Measurements from ENCODE around the gene EBLN2. TPM values are rescaled to one million over a fixed set of nuclear protein-coding genes. Genes with fewer than 3 reads are reported as not detected.

The EBLN2 gene
- total RNA-seq, 1 donor from 2014 or later, result 15.3 TPM

- DNase-seq (ENCODE audit: low spot score), result no peak
- H3K27ac ChIP-seq, result no peak overlapping the region
- H3K4me1 Mint-ChIP-seq, result no peaks in the 10 kb centered on the region
- no peak overlapping the region for H2AFZ ChIP-seq (replicated peaks)
- H3K36me3 Mint-ChIP-seq, result peaks cover 64% of the 10 kb centered on the region
- H3K4me3 Mint-ChIP-seq, result no peak overlapping the region
- peaks cover 98% of the 10 kb centered on the region for H4K20me1 ChIP-seq (ENCODE audit: low read depth)
- no peak overlapping the region for H3K4me3 ChIP-seq
- TF ChIP-seq EZH2 (IDR thresholded peaks at IDR 0.05) (no peak), EZH2phosphoT487 (IDR thresholded peaks at IDR 0.05) (no peak)
- H3K4me2 ChIP-seq, result no peak overlapping the region
- H3K9me3 ChIP-seq (ENCODE audit: low read depth), result no peaks in the 10 kb centered on the region
- peaks cover 3% of the 10 kb centered on the region for H3K36me3 ChIP-seq
- H3K4me1 ChIP-seq, result peaks cover 13% of the 10 kb centered on the region
- H3K9ac ChIP-seq, result no peak overlapping the region
- H3K27me3 ChIP-seq, result no peaks in the 10 kb centered on the region
- peaks cover 57% of the 10 kb centered on the region for H3K9me3 Mint-ChIP-seq
- peaks cover 4% of the 10 kb centered on the region for H3K27me3 Mint-ChIP-seq (ENCODE audit: insufficient read depth, low read depth)
- H3K27ac Mint-ChIP-seq, result no peak overlapping the region
- no peaks in the 10 kb centered on the region for H3F3A ChIP-seq (ENCODE audit: low read depth)
- no peaks in the 10 kb centered on the region for H3K79me2 ChIP-seq (ENCODE audit: low read depth)
These were observed 34.7 kb upstream of the EBLN2 start for GRCh38 chr3:73026760-73027113.

DNA sequence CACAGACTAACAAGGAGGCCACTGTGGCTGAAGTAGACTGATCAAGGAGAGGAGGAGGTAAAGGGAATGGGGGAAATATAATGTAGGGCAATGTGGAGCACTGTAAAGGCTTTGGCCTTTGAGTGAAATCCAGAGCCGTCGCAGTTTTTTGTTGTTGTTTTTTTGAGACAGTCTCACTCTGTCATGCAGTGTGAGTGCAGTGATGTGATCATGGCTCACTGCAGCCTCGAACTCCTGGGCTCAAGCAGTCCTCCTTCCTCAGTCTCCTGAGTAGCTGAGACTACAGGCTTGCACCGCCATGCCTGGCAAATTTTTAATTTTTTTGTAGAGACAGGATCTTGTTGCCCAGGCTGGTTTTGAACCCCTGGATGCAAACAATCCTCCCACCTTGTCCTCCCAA lies 32.7 kb upstream of the EBLN2 start:
- Histone ChIP-seq H4K20me1 (ENCODE audit: low read depth) (peaks cover 98% of the 10 kb centered on the region), H3K27ac (no peak overlapping the region), H3F3A (ENCODE audit: low read depth) (no peaks in the 10 kb centered on the region), H3K4me3 (no peak overlapping the region), H3K36me3 (peaks cover 3% of the 10 kb centered on the region), H3K4me2 (no peak overlapping the region), H3K27me3 (no peaks in the 10 kb centered on the region), H3K9me3 (ENCODE audit: low read depth) (no peaks in the 10 kb centered on the region), H3K9ac (no peak overlapping the region), H2AFZ (replicated peaks) (no peak overlapping the region), H3K79me2 (ENCODE audit: low read depth) (no peaks in the 10 kb centered on the region), H3K4me1 (peaks cover 10% of the 10 kb centered on the region)
- H3K27ac Mint-ChIP-seq, result no peak overlapping the region
- H3K4me1 Mint-ChIP-seq, result no peaks in the 10 kb centered on the region
- DNase-seq (ENCODE audit: low spot score), result no peak
- no peak for TF ChIP-seq EZH2phosphoT487 (IDR thresholded peaks at IDR 0.05)
- TF ChIP-seq, protein P1, sequence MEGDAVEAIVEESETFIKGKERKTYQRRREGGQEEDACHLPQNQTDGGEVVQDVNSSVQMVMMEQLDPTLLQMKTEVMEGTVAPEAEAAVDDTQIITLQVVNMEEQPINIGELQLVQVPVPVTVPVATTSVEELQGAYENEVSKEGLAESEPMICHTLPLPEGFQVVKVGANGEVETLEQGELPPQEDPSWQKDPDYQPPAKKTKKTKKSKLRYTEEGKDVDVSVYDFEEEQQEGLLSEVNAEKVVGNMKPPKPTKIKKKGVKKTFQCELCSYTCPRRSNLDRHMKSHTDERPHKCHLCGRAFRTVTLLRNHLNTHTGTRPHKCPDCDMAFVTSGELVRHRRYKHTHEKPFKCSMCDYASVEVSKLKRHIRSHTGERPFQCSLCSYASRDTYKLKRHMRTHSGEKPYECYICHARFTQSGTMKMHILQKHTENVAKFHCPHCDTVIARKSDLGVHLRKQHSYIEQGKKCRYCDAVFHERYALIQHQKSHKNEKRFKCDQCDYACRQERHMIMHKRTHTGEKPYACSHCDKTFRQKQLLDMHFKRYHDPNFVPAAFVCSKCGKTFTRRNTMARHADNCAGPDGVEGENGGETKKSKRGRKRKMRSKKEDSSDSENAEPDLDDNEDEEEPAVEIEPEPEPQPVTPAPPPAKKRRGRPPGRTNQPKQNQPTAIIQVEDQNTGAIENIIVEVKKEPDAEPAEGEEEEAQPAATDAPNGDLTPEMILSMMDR (IDR thresholded peaks at IDR 0.05), result no peak
- no peak for TF ChIP-seq EZH2 (IDR thresholded peaks at IDR 0.05)
- H3K27me3 Mint-ChIP-seq (ENCODE audit: insufficient read depth, low read depth), result peaks cover 2% of the 10 kb centered on the region
- H3K9me3 Mint-ChIP-seq, result peaks cover 62% of the 10 kb centered on the region
- H3K4me3 Mint-ChIP-seq, result no peak overlapping the region
- peaks cover 65% of the 10 kb centered on the region for H3K36me3 Mint-ChIP-seq

GRCh38 chr3:73029321-73029796 lies 32.1 kb upstream of the EBLN2 start:
- H3K27me3 Mint-ChIP-seq (ENCODE audit: insufficient read depth, low read depth), result peaks cover 2% of the 10 kb centered on the region
- Histone ChIP-seq H3K9me3 (ENCODE audit: low read depth) (no peaks in the 10 kb centered on the region), H3K4me3 (no peak overlapping the region), H3F3A (ENCODE audit: low read depth) (no peaks in the 10 kb centered on the region), H3K27me3 (no peaks in the 10 kb centered on the region), H3K36me3 (peaks cover 3% of the 10 kb centered on the region), H3K27ac (no peak overlapping the region), H3K9ac (no peak overlapping the region), H2AFZ (replicated peaks) (no peak overlapping the region), H3K79me2 (ENCODE audit: low read depth) (no peaks in the 10 kb centered on the region), H3K4me1 (peaks cover 5% of the 10 kb centered on the region), H4K20me1 (ENCODE audit: low read depth) (peaks cover 98% of the 10 kb centered on the region), H3K4me2 (no peak overlapping the region)
- H3K4me3 Mint-ChIP-seq, result no peak overlapping the region
- no peak for TF ChIP-seq EZH2 (IDR thresholded peaks at IDR 0.05)
- TF ChIP-seq, protein P1 (IDR thresholded peaks at IDR 0.05), result no peak
- no peak for TF ChIP-seq EZH2phosphoT487 (IDR thresholded peaks at IDR 0.05)
- peaks cover 62% of the 10 kb centered on the region for H3K9me3 Mint-ChIP-seq
- no peaks in the 10 kb centered on the region for H3K4me1 Mint-ChIP-seq
- no peak for DNase-seq (ENCODE audit: low spot score)
- peaks cover 65% of the 10 kb centered on the region for H3K36me3 Mint-ChIP-seq
- no peak overlapping the region for H3K27ac Mint-ChIP-seq

DNA sequence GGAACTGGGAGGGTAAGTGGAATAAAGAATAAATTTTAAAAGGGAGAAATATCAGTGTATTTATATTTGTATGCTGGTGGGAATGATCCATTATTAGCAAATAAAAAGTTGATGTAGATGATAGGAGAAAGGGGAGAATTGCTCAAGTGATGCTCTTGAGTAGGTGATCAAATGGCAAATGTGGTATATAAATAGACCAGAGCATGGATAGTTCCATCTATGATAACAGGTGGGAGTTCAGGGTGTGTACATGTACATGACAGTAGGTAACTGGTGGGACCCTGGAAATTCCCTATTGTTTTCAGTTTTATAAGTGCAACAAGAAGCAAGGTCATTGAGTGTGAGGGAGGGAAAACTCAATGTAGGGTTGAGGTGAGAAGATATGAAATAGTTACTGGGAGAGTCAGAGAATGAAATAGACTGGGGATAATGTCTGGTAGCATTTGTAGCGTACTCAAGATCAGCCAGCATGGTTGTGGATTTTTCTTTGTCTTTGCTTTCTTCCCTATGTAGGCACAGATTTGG lies 31.3 kb upstream of the EBLN2 start:
- Histone ChIP-seq H3K79me2 (ENCODE audit: low read depth) (no peaks in the 10 kb centered on the region), H3K4me3 (no peak overlapping the region), H4K20me1 (ENCODE audit: low read depth) (peaks cover 98% of the 10 kb centered on the region), H3K27me3 (no peaks in the 10 kb centered on the region), H3K4me2 (no peak overlapping the region), H3K36me3 (peaks cover 3% of the 10 kb centered on the region), H2AFZ (replicated peaks) (no peak overlapping the region), H3F3A (ENCODE audit: low read depth) (peaks cover 5% of the 10 kb centered on the region), H3K4me1 (no peaks in the 10 kb centered on the region), H3K9ac (no peak overlapping the region), H3K9me3 (ENCODE audit: low read depth) (no peaks in the 10 kb centered on the region), H3K27ac (no peak overlapping the region)
- peaks cover 2% of the 10 kb centered on the region for H3K4me1 Mint-ChIP-seq
- H3K4me3 Mint-ChIP-seq, result no peak overlapping the region
- H3K27me3 Mint-ChIP-seq (ENCODE audit: insufficient read depth, low read depth), result peaks cover 2% of the 10 kb centered on the region
- peaks cover 66% of the 10 kb centered on the region for H3K36me3 Mint-ChIP-seq
- no peak for DNase-seq (ENCODE audit: low spot score)
- no peak overlapping the region for H3K27ac Mint-ChIP-seq
- TF ChIP-seq EZH2phosphoT487 (IDR thresholded peaks at IDR 0.05), result no peak
- TF ChIP-seq EZH2 (IDR thresholded peaks at IDR 0.05), result no peak
- TF ChIP-seq, protein P1 (IDR thresholded peaks at IDR 0.05), result no peak
- peaks cover 63% of the 10 kb centered on the region for H3K9me3 Mint-ChIP-seq

Data from neural progenitor cell (in vitro differentiated cells).